ENCODE data around the gene CCDC141. TPM values are rescaled to one million over a fixed set of nuclear protein-coding genes. Genes with fewer than 3 reads are reported as not detected.

Gene CCDC141
- total RNA-seq, 4 donors from 2014 or later: 0.08 to 1.3 (median 0.73) TPM

GRCh38 chr2:179082697-179083096 is 32.8 kb upstream of the CCDC141 start:
- Histone ChIP-seq H3K27me3 (no peaks in the 10 kb centered on the region), H3K4me1 (no peaks in the 10 kb centered on the region), H3K9me3 (no peaks in the 10 kb centered on the region), H3K4me3 (no peak overlapping the region), H3K36me3 (no peaks in the 10 kb centered on the region), H3K27ac (no peak overlapping the region)
- no peak for DNase-seq (ENCODE audit: low spot score in 2 of 2)
- no peak for TF ChIP-seq POLR2A (IDR thresholded peaks at IDR 0.05)
- TF ChIP-seq EP300 (IDR thresholded peaks at IDR 0.05): no peak
- TF ChIP-seq POLR2AphosphoS5 (IDR thresholded peaks at IDR 0.05): no peak
- no peak for TF ChIP-seq CTCF (IDR thresholded peaks at IDR 0.05)
- WGBS: 87% methylated on average over 2 of the region's 2 CpGs

GRCh38 chr2:179081954-179082353 is 32.0 kb upstream of the CCDC141 start:
- Histone ChIP-seq H3K9me3 (no peaks in the 10 kb centered on the region), H3K36me3 (no peaks in the 10 kb centered on the region), H3K4me1 (no peaks in the 10 kb centered on the region), H3K27me3 (no peaks in the 10 kb centered on the region), H3K4me3 (no peak overlapping the region), H3K27ac (no peak overlapping the region)
- TF ChIP-seq POLR2AphosphoS5 (IDR thresholded peaks at IDR 0.05) (no peak), EP300 (IDR thresholded peaks at IDR 0.05) (no peak), POLR2A (IDR thresholded peaks at IDR 0.05) (no peak), CTCF (IDR thresholded peaks at IDR 0.05) (no peak)
- DNase-seq (ENCODE audit: low spot score in 2 of 2): no peak

GRCh38 chr2:179072527-179072926 is 22.6 kb upstream of the CCDC141 start:
- H3K27me3 ChIP-seq: no peaks in the 10 kb centered on the region

GRCh38 chr2:179071810-179072355 is 21.9 kb upstream of the CCDC141 start:
- WGBS: 48% methylated on average over 3 of the region's 3 CpGs
- TF ChIP-seq EP300 (IDR thresholded peaks at IDR 0.05) (no peak), POLR2A (IDR thresholded peaks at IDR 0.05) (no peak), CTCF (IDR thresholded peaks at IDR 0.05) (no peak), POLR2AphosphoS5 (IDR thresholded peaks at IDR 0.05) (no peak)
- H3K4me1 ChIP-seq: no peaks in the 10 kb centered on the region

More at GRCh38 chr2:179072527-179072926, 22.6 kb upstream of the CCDC141 start:
- WGBS: 71% methylated on average over 3 of the region's 3 CpGs
- Histone ChIP-seq H3K9me3 (no peaks in the 10 kb centered on the region), H3K4me3 (no peak overlapping the region), H3K4me1 (no peaks in the 10 kb centered on the region), H3K36me3 (no peaks in the 10 kb centered on the region), H3K27ac (no peak overlapping the region)
- DNase-seq (ENCODE audit: low spot score in 2 of 2): no peak
- TF ChIP-seq CTCF (IDR thresholded peaks at IDR 0.05) (no peak), EP300 (IDR thresholded peaks at IDR 0.05) (no peak), POLR2A (IDR thresholded peaks at IDR 0.05) (no peak), POLR2AphosphoS5 (IDR thresholded peaks at IDR 0.05) (no peak)

GRCh38 chr2:179070895-179071294 is 21.0 kb upstream of the CCDC141 start:
- no peak for DNase-seq (ENCODE audit: low spot score in 2 of 2)
- H3K27ac ChIP-seq: no peak overlapping the region
- no peaks in the 10 kb centered on the region for H3K9me3 ChIP-seq
- H3K4me1 ChIP-seq: no peaks in the 10 kb centered on the region
- no peak overlapping the region for H3K4me3 ChIP-seq
- H3K27me3 ChIP-seq: no peaks in the 10 kb centered on the region
- WGBS: 76% methylated on average over 2 of the region's 2 CpGs
- TF ChIP-seq EP300 (IDR thresholded peaks at IDR 0.05) (no peak), POLR2A (IDR thresholded peaks at IDR 0.05) (no peak), POLR2AphosphoS5 (IDR thresholded peaks at IDR 0.05) (no peak), CTCF (IDR thresholded peaks at IDR 0.05) (no peak)
- no peaks in the 10 kb centered on the region for H3K36me3 ChIP-seq

More at GRCh38 chr2:179071810-179072355, 21.9 kb upstream of the CCDC141 start:
- Histone ChIP-seq H3K27me3 (no peaks in the 10 kb centered on the region), H3K4me3 (no peak overlapping the region), H3K36me3 (no peaks in the 10 kb centered on the region), H3K27ac (no peak overlapping the region), H3K9me3 (no peaks in the 10 kb centered on the region)
- DNase-seq (ENCODE audit: low spot score in 2 of 2): no peak
